T-helper 17 cell (primary cell): ENCODE results near the gene LDHAL6B. TPM values are rescaled to one million over a fixed set of nuclear protein-coding genes. Genes with fewer than 3 reads are reported as not detected.

Source experiments
- ATAC-seq: fragments of 150-1000 bp; cut with Tn5 transposase; 2 replicates; pipeline ENCODE4 v1.10.0; 2021; ENCODE audit warnings: mild to moderate bottlenecking, moderate library complexity
- DNase-seq, 3 donors: peaks; one replicate each; pipeline versions ENCODE4 v3.0.0 to v3.0.0-alpha.2; 2020 to 2021
- H3K9me3 ChIP-seq: one replicate; pipeline ENCODE4 v1.7.0; 2013; ENCODE audit warnings: low read length, mild to moderate bottlenecking; ENCODE audit not compliant: control insufficient read depth, poor library complexity, severe bottlenecking
- H3K27ac Mint-ChIP-seq: one replicate; pipeline ENCODE4 v1.8.0; 2022; ENCODE audit warnings: mild to moderate bottlenecking, moderate library complexity, mixed read lengths
- H3K27me3 Mint-ChIP-seq: one replicate; pipeline ENCODE4 v1.8.0; 2022; ENCODE audit warnings: mixed read lengths
- H3K36me3 Mint-ChIP-seq: one replicate; pipeline ENCODE4 v1.8.0; 2022; ENCODE audit warnings: low read depth, mixed read lengths
- H3K4me1 Mint-ChIP-seq: one replicate; pipeline ENCODE4 v1.8.0; 2022; ENCODE audit warnings: mild to moderate bottlenecking, mixed read lengths
- H3K4me3 Mint-ChIP-seq: one replicate; pipeline ENCODE4 v1.8.0; 2022; ENCODE audit warnings: mild to moderate bottlenecking, moderate library complexity, mixed read lengths
- total RNA-seq, 4 donors: library from RNA in 2 of 4; stranded (reverse) in 2 of 4; gene quantifications; one replicate each; pipeline ENCODE4 v1.2.3 and lab custom pipeline; 2022 to 2026

LDHAL6B gene
- total RNA-seq, 2 donors from 2014 or later, result not detected

DNA sequence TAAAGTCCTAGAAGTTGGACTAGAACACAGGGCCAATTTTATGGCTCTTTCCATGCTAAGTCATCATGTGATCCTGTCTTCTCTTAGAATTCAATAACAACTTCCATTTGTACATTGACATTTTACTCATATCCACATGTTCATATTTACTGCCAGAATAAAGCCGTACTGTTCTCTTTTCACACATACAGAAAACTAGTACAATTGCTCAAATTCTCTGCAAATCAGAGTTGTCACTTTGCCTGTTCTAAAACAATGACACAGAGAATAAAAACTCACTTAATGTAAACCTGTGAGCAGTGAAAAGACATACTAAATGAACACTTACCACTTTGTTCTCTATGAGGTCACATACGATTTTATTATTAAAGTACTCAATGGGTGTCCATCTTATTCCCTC is 3.5 kb downstream of the LDHAL6B start:
- DNase-seq, result no peak
- Mint-ChIP-seq H3K4me3 (no peak overlapping the region), H3K36me3 (no peaks in the 10 kb centered on the region), H3K4me1 (peaks cover 3% of the 10 kb centered on the region), H3K27me3 (peaks cover 20% of the 10 kb centered on the region), H3K27ac (no peak overlapping the region)
- H3K9me3 ChIP-seq, result no peaks in the 10 kb centered on the region
- no peak for ATAC-seq

DNA sequence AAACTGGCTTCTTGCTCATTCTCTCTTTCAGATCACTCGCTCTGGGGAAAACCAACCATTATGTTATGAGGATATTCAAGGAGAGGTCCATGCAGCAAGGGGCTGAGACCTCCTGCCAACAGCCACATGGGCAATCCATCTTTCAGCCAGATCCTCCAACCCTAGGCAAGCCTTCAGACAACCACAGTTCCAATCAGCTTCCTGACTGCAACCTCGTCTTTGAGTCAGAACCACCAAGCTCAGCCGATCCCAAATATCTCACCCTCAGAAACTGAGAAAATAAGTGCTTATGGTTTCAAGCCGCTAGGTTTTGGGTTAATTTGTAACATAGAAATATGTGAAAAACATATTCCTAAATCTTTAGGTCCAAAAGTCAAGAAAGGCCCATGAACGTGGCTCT is 10.3 kb downstream of the LDHAL6B start:
- Mint-ChIP-seq H3K36me3 (no peaks in the 10 kb centered on the region), H3K27me3 (peaks cover 27% of the 10 kb centered on the region), H3K4me1 (no peaks in the 10 kb centered on the region), H3K27ac (no peak overlapping the region), H3K4me3 (no peak overlapping the region)
- H3K9me3 ChIP-seq, result peaks cover 2% of the 10 kb centered on the region
- no peak for DNase-seq
- ATAC-seq, result no peak

DNA sequence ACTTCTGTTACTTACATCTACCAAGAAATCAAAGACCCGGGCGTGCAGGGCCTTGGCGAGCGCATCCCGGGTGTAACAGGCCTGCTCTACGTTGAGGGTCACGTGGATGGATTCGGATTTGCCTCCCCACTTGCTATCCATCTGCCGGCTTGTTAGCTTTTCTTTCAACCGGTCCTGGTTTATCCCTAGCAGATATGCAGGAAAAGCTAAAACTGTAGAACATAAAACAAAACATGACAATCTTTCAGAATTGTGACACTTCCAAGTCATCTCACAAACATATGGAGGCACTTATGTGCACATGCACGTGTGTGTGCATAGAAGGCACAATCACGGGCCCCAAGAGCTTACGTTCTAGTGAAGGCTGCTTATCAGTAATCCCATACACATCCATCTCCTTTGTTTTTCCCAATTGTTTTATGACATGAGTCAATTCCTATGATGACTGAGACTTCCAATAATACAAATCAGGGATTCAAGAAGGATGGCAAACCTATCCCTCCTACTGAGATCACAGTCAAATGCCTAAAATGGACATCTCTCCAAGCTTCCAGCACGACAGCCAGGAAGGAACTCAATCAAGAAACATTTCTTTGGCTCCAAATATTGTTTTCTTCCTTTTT is 11.3 kb downstream of the LDHAL6B start:
- no peaks in the 10 kb centered on the region for H3K4me1 Mint-ChIP-seq
- peaks cover 2% of the 10 kb centered on the region for H3K9me3 ChIP-seq
- no peaks in the 10 kb centered on the region for H3K36me3 Mint-ChIP-seq
- H3K27ac Mint-ChIP-seq, result no peak overlapping the region
- DNase-seq (no peak), ATAC-seq (no peak)
- H3K4me3 Mint-ChIP-seq, result no peak overlapping the region
- peaks cover 23% of the 10 kb centered on the region for H3K27me3 Mint-ChIP-seq

DNA sequence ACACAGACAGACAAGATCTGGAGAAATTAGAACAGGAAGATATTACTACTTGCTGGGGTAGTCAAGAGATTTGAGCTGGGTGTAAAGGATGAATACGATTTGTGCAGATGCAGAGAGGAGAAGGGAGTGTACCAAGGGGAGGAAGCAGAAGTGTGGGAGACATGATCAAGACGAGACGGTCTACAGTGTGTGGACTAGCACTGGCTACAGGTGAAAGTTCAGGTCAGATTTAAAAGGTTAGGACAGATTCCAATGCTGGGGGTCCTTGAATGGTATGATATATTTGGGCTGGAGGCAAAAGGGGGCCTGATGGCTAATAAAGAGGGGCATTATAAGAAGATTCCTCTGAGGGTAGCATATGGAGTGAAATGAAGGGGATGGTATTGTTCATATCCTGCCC is 12.1 kb downstream of the LDHAL6B start:
- Mint-ChIP-seq H3K27ac (no peak overlapping the region), H3K27me3 (peaks cover 31% of the 10 kb centered on the region)
- no peak for ATAC-seq

DNA sequence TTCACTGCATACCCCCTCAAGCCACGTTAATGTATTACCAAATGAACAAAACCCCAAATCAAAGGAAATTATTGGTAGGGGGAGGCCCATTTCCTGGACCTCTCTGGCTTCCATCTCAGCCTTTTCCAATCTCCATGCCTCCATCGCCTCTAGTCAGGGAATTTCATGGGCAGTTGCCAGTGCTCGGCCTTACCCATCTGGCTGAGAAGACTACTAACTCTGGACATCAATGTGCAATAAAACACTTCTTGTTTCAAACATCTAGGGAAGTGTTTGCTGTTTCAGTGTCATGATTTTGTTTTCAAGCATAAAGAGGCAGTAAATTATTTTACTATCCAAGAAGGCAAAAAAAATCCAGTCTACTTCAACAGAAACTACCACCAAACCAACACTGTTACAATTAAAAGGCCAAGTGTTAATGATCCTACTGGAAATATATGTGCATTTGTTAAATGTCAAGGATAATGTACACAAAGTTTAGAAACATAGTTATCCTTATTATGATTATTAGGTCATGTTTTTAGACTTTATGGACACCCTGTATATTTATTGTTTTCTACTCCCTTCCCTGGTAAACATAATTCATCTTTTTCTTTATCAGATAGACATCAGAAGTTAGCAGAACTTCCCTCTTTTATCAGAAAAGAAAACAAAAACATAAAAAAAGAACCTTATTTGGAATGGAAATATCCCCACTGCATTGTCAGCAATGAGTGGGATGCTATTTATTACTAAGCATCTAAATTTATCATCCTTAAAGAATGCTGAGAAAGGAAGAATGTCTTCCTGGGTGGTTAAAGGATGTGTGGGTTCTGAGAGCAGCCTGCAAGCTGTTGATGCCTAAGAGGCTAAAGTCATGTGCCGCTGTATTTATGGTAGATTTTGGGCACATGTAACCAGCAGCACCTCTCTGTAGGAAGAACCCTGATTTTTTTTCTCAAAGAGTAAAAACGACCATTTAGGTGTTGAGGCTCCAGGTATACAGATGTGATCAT is 15.2 kb downstream of the LDHAL6B start:
- H3K4me1 Mint-ChIP-seq, result no peaks in the 10 kb centered on the region
- H3K27me3 Mint-ChIP-seq, result peaks cover 37% of the 10 kb centered on the region
- no peak for ATAC-seq
- no peak overlapping the region for H3K27ac Mint-ChIP-seq
- no peak overlapping the region for H3K4me3 Mint-ChIP-seq
- DNase-seq, result no peak
- peaks cover 2% of the 10 kb centered on the region for H3K9me3 ChIP-seq
- H3K36me3 Mint-ChIP-seq, result no peaks in the 10 kb centered on the region

More for the DNA sequence above, 12.1 kb downstream of the LDHAL6B start:
- no peak overlapping the region for H3K4me3 Mint-ChIP-seq
- H3K4me1 Mint-ChIP-seq, result no peaks in the 10 kb centered on the region
- peaks cover 2% of the 10 kb centered on the region for H3K9me3 ChIP-seq
- H3K36me3 Mint-ChIP-seq, result no peaks in the 10 kb centered on the region
- no peak for DNase-seq

DNA sequence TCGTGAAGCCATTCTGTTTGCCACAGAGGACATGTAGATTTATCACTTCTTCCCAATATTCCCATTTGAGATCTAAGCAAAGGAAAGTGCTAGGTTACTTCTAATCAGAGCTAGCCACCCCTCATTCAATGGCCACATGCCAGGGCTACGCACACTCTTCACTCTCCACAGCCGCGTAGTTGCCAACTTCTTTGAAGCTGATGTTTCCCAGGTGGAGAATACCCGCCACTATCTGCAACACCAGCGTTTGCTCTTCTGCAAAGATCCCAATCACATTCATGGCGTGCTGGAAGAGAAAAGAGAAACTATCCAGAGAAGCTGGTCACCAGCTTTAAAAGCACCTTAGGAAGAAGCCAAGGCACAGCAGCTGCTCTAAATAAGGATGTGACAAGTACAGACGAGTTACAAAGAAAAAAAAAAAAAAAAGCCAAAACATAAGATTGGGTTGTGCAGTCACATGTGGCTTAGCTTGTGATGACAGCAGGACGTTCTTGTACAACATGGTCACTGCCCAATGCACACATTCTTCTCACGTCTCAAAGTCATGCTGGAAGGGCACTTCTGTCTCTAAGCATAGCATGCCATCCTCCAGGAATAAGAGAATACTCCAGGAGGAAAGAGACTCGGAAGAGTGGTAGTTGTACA is 16.4 kb downstream of the LDHAL6B start:
- H3K27me3 Mint-ChIP-seq, result peaks cover 42% of the 10 kb centered on the region
- ATAC-seq (no peak), DNase-seq (no peak)
- no peaks in the 10 kb centered on the region for H3K36me3 Mint-ChIP-seq
- peaks cover 3% of the 10 kb centered on the region for H3K4me1 Mint-ChIP-seq
- H3K9me3 ChIP-seq, result peaks cover 2% of the 10 kb centered on the region
- no peak overlapping the region for H3K4me3 Mint-ChIP-seq
- no peak overlapping the region for H3K27ac Mint-ChIP-seq

DNA sequence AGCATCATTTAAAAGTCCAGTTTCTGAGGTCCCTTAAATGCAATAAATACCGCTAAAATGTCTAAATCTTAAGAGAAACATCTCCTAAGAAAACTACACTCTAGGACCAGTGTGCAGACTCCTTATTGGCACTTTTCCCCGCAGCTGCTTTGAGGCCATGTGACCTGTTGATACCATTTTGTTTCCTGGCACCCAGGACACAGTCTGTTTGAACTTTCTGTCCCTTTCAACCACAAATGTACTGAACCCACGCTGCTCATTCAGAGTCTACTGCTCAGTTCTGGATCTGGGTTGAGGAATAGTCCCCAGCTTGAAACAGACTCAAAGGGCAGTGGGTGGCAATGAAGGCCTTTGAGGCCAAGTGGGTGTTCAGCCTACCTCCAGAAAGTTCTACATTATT is 17.1 kb downstream of the LDHAL6B start:
- peaks cover 36% of the 10 kb centered on the region for H3K27me3 Mint-ChIP-seq
- peaks cover 3% of the 10 kb centered on the region for H3K4me1 Mint-ChIP-seq

DNA sequence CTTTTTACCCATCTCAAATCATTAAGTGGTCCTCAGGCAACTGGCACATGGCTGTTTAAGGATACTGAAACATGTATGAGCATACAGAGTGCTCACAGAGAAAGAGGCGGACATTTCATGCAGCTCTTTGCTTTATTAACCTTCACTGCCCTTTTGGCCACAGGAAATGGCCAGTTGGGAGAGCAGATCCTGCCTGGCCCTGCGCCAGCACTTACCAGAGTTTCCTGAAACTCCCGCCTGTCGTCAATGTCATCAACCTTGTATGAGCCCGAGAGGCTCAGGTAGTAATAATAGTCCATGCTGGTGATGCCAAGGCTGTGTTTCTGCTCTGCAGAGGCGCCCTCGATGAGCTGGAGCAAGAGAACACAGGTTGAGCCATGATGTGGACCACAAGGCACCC is 17.8 kb downstream of the LDHAL6B start:
- Mint-ChIP-seq H3K27me3 (peaks cover 34% of the 10 kb centered on the region), H3K4me3 (no peak overlapping the region)
- ATAC-seq, result no peak

More for the DNA sequence above, 17.1 kb downstream of the LDHAL6B start:
- no peak overlapping the region for H3K4me3 Mint-ChIP-seq
- DNase-seq, result no peak
- no peaks in the 10 kb centered on the region for H3K9me3 ChIP-seq
- no peaks in the 10 kb centered on the region for H3K36me3 Mint-ChIP-seq
- H3K27ac Mint-ChIP-seq, result no peak overlapping the region
- no peak for ATAC-seq

DNA sequence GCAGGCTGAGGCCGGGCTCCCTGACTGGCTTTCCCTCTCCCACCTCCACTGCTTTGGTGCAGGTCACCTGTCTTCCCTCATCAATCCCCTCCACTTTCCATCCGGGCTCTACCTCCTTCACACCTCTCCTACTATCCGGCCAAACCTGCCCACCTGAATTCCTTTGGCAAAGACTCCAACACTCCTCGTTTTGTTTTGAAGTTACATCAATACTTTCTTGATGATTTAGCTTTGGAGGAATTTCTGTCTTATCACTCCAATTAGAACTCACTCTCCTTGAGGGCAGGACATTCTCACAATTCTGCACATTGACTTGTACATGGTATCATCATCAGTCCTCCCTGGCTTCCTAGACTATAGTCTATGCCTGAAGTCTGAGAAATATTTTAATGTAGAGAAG is 20.4 kb downstream of the LDHAL6B start:
- H3K4me3 Mint-ChIP-seq, result no peak overlapping the region
- ATAC-seq (no peak), DNase-seq (no peak)
- no peaks in the 10 kb centered on the region for H3K36me3 Mint-ChIP-seq
- H3K9me3 ChIP-seq, result no peaks in the 10 kb centered on the region
- H3K4me1 Mint-ChIP-seq, result peaks cover 3% of the 10 kb centered on the region
- H3K27ac Mint-ChIP-seq, result no peak overlapping the region
- H3K27me3 Mint-ChIP-seq, result peaks cover 34% of the 10 kb centered on the region

More for the DNA sequence above, 17.8 kb downstream of the LDHAL6B start:
- DNase-seq, result no peak
- H3K4me1 Mint-ChIP-seq, result peaks cover 3% of the 10 kb centered on the region
- H3K27ac Mint-ChIP-seq, result no peak overlapping the region
- no peaks in the 10 kb centered on the region for H3K9me3 ChIP-seq
- H3K36me3 Mint-ChIP-seq, result no peaks in the 10 kb centered on the region

DNA sequence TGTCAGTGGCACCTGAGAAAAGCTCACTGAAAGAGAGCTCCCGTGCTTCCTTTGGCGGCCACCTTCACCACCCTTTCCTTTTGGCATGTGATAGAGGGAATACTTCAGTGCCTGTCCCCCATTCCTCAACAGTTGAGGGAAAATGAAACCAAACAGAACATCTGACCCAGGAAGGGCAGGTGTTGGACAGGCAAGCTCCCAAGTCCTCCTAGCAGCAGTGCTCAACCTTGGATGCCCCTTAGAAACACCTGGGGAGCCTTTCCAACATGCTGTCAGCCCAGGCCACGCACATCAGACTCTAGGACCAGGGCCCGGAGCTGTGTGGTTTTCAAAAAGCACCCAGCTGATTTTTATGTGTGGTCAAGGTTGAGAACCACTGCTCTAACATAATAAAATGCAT is 22.4 kb downstream of the LDHAL6B start:
- Mint-ChIP-seq H3K4me1 (peaks cover 3% of the 10 kb centered on the region), H3K27me3 (peaks cover 21% of the 10 kb centered on the region), H3K27ac (no peak overlapping the region), H3K36me3 (peaks cover 2% of the 10 kb centered on the region), H3K4me3 (no peak overlapping the region)
- no peaks in the 10 kb centered on the region for H3K9me3 ChIP-seq
- DNase-seq, result no peak
- no peak for ATAC-seq

DNA sequence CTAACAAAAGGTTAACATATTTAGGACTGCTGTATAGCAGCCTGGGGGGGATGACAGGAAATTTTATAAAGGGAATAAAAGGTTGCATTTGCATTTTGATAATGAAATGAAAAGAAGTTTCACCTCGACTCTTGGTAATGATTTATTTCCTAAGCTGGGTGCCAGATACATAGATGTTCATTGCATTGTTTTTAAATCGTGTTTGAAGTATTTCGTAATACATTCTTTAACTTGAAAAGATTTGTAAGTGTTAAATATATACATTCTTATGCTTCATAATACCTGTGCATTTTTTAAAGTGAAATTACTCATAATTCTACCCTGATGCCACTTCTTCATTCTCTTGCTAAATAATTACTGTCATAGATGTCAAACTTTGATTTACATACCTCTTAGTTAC is 22.8 kb downstream of the LDHAL6B start:
- Mint-ChIP-seq H3K27ac (no peak overlapping the region), H3K36me3 (peaks cover 2% of the 10 kb centered on the region), H3K27me3 (peaks cover 18% of the 10 kb centered on the region), H3K4me1 (peaks cover 3% of the 10 kb centered on the region), H3K4me3 (no peak overlapping the region)
- H3K9me3 ChIP-seq, result no peaks in the 10 kb centered on the region
- DNase-seq, result no peak
- ATAC-seq, result no peak

DNA sequence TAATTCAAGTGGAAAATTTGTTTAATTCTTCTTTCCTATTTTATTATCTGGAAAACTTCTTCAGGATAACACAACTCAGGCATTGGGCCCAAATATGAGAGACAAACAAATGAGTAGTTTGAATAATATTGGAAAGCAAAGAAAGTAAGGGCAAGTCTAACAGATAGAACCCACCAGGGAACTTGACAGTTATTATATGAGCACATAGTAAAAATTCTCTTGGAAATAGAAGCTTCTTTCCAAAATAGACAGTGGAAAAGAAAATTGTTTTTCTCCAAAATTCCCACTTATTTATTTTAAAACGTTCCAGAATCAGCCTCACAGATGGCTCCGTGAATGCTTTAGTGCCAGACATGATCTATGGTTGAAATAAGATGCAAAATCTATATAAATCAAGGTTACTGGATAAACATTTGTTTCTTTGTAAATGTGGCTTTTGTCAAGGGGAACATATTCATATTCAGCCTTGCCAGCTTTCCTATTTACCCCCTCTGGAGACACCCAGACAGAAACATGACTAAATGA is 23.9 kb downstream of the LDHAL6B start:
- no peaks in the 10 kb centered on the region for H3K9me3 ChIP-seq
- Mint-ChIP-seq H3K4me1 (peaks cover 3% of the 10 kb centered on the region), H3K27me3 (peaks cover 8% of the 10 kb centered on the region), H3K36me3 (peaks cover 2% of the 10 kb centered on the region), H3K27ac (no peak overlapping the region), H3K4me3 (no peak overlapping the region)
- ATAC-seq, result no peak
- DNase-seq, result no peak

DNA sequence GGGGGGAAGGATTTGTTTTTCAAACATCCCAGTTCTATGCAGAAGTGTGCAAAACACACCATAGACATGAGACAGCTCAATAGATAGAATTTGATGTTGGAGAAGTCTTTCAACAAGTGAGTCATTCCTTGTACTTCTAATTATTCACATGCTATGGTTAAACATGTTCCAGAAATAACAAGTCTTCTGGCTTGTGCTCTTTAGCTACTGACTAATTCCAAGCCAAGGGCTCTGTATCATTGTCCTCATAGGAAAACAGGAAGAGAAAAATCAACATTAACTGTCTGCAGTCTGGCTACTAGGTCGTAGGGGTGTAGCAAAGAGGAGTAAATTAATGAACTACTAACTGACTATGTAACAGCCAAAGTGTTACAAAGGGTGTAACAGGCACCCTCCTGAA is 25.8 kb downstream of the LDHAL6B start:
- Mint-ChIP-seq H3K4me3 (no peak overlapping the region), H3K27me3 (no peaks in the 10 kb centered on the region), H3K36me3 (peaks cover 2% of the 10 kb centered on the region), H3K4me1 (no peaks in the 10 kb centered on the region), H3K27ac (no peak overlapping the region)
- DNase-seq (no peak), ATAC-seq (no peak)
- H3K9me3 ChIP-seq, result no peaks in the 10 kb centered on the region
